DMS53 treated with DMSO at 0.1 percent for 48 hours (cell line): ENCODE measurements around the gene MT1B.

Source experiments
- DNase-seq: peaks from one replicate; lab custom pipeline; 2025; ENCODE audit not compliant: unreplicated experiment; lab: John Stamatoyannopoulos, UW

MT1B gene

DNA sequence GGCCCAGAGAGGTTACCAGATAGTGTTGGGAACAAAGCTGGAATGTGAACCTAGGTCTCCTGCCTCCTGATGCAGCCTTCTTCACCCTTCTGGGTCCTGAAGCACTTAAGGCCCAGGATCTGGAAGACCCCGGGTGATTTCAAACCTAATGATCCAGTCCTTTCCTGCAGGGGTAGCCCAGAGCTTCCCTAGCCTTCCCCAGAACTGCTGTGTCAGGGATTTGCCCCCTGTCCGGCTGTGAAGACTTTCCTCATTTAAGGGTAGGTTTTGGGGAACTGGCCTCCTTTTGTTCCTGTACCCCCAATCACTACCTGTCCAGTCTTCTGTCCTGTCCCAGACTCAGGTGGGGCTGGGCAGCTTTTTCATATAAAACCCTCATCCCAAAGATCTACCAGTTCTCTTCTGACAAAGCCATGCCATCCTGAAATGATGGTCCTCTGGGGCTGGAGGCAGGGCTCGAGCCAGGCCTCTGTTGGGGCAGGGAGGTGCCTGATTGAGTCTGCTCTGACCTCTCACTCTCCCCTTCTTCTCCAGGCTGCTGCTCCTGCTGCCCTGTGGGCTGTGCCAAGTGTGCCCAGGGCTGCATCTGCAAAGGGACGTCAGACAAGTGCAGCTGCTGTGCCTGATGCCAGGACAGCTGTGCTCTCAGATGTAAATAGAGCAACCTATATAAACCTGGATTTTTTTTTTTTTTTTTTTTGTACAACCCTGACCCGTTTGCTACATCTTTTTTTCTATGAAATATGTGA is 31.9 kb downstream of the MT1B start:
- no peak for DNase-seq

GRCh38 chr16:56684256-56684925 is 32.7 kb downstream of the MT1B start:
- DNase-seq = no peak

DNA sequence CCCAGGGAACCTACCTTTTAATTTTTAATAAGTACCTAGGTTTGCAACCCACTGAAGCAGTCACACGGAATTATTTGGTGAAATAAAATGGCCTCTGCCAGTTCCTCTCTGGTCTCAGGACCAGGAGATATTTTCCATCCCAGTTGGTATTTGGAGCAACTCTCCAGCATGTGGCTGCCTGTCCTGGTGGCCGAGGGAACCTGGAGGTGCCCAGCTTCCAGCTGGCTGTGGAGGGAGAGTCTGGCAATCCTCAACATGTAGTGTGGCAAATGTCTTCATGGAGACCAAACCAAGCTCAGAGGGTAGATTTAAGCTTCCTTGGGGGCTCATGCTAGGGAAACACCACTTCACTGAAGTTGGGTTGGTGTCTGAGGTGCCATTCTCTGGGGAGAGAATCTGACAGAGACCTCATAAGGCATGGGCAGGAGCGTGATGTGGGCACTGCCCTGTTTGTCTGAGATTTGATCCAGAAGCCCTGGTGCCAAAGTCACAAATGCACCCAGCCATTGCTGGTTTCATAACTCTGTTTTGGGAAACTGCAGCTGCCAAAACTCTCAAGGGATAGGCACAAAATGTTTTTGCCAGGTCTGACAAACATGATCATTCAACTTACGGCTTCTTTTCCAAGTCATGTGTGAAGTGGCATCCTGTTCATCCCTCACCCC is 33.4 kb downstream of the MT1B start:
- DNase-seq = no peak

GRCh38 chr16:56686758-56687157 is 35.1 kb downstream of the MT1B start:
- DNase-seq = no peak

GRCh38 chr16:56688762-56689161 is 37.1 kb downstream of the MT1B start:
- DNase-seq = no peak

- peak; percentile 45 for DNase-seq
Measured at GRCh38 chr16:56689171-56689570, 37.5 kb downstream of the MT1B start.

DNA sequence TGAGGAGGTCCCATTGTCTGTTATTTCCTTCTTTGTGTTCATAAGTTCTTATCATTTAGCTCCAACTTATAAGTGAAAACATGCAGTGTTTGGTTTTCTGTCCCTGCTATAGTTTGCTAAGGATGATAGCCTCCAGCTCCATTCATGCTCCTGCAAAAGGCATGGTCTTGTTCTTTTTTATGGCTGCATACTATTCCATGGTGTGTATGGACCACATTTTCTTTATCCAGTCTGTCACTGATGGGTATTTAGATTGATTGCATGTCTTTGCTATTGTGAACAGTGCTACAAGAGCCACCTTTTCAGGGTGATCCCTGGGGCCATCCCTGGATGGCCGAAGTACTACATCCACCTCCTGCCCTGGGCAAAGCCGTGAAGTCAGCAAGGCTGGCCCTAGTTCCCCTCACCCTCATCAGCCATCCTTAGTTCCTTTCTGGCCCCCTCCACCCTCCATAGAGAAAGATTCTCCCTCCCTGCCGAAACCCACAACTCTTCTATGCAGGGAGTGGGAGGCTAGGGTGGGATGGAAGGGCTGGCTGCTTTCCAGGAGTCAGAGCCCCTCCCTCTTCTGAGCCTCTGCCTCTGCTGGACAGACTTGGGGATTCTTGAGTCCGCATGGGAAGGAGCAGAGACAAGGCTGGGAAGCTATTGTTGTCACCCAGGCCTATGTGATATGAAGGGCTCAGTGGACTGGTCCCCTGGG is 38.9 kb downstream of the MT1B start:
- no peak for DNase-seq

GRCh38 chr16:56691885-56692284 is 40.2 kb downstream of the MT1B start:
- no peak for DNase-seq

- DNase-seq = no peak
Measured at GRCh38 chr16:56695246-56695645, 43.6 kb downstream of the MT1B start.

DNA sequence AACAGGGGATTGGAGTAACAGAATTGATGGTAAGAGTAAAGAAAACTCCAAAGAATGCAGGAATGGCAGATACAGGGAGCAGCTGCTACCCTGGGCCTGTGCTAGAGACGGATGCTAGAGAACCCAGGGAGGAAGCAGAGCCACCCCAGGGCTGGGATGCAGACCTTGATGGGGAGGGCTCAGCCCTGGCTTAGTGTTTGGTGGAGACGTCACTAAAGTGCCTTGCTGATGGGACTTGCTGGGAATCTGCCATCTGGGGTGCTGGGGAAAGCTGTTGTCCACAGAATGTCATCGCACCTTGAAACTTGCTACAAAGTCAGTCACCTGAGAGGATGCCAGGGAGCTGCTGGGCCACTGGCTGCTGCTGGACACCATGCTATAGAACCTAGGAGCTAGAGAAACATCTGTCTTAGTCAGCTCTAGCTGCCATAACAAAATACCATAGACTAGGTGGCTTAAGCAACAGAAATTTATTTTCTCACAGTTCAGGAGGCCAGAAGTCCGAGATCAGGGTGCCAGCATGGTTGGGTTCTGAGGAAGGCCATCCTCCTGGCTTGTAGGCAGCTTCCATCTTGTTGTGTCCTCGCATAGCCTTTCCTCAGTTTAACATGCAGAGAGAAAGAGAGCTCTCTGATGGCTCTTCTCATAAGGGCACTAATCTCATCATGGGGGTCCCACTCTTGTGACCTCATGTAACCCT is 45.9 kb downstream of the MT1B start:
- no peak for DNase-seq

DNA sequence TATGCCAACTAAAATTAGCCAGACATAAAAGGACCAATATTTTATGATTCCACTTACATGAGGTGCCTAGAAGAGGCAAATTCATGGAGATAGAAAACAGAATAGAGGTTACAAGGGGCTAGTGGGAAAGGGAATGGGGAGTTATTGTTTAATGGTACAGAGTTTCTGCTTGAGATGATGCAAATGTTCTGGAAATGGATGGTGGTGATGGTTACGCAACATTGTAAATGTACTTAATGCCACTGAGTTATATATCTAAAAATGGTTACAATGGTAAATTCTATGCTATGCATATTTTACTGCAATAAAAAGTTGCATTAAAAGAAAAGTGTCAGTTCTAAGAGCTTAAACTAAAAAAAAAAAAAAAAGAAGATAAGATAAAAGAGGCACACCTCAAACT is 48.5 kb downstream of the MT1B start:
- DNase-seq = no peak

DNA sequence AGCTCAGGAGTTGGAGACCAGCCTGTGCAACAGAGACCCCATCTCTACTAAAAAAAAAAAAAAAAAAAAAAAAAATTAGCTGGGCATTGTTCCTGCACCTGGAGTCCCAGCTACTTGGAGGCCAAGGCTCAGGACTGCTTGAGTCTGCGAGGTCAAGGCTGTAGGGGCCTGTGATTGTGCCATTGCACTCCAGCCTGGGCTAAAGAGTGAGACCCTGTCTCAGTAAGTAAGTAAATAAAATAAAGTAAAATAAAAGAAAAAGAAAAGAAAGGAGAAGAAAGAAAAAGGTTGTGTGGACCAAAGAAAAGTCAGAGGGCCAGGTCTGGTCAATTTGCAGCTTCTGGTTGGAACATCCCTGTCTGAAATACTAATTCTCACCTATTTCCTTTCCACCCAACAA is 48.9 kb downstream of the MT1B start:
- DNase-seq = no peak

- no peak for DNase-seq
Measured at GRCh38 chr16:56701534-56701933, 49.8 kb downstream of the MT1B start.
